Measurements from ENCODE around the gene FOXP3. TPM values are rescaled to one million over a fixed set of nuclear protein-coding genes. Genes with fewer than 3 reads are reported as not detected.

Gene FOXP3
- total and polyA plus RNA-seq, 2 donors (not counting 3 experiments of a cell fraction or from before 2014, with no cell fraction given) = 0.06 TPM; not detected in 1

- POLR2A ChIA-PET = no interaction called here
- Histone ChIP-seq H3K4me1 (ENCODE audit: control insufficient read depth, extremely low read depth, insufficient read depth, low read length) (no peaks in the 10 kb centered on the region), H3K27ac (ENCODE audit: insufficient read depth, low read depth, low read length) (no peak overlapping the region), H3K9ac (replicated peaks; ENCODE audit: extremely low read depth, insufficient read depth, low read length) (no peak overlapping the region), H3K27me3 (ENCODE audit: control insufficient read depth in 2 of 2, insufficient read depth in 2 of 2, low read length in 2 of 2) (no peaks in the 10 kb centered on the region), H3K9me1 (replicated peaks; ENCODE audit: control insufficient read depth, extremely low read depth, insufficient read depth, low read length) (no peaks in the 10 kb centered on the region), H3K9me3 (replicated peaks; ENCODE audit: control insufficient read depth, insufficient read depth, low read length) (no peaks in the 10 kb centered on the region), H3K4me2 (ENCODE audit: insufficient read depth, low read length) (no peak overlapping the region), H2AFZ (ENCODE audit: low read depth, low read length) (no peak overlapping the region), H3K79me2 (ENCODE audit: control insufficient read depth, insufficient read depth, low read length) (no peaks in the 10 kb centered on the region), H3K4me3 (replicated peaks in 1 of 3; ENCODE audit: insufficient read depth in 1 of 3, low read depth in 1 of 3, low read length in 3 of 3) (no peak overlapping the region), H4K20me1 (replicated peaks; ENCODE audit: control insufficient read depth, extremely low read depth, insufficient read depth, low read length) (no peaks in the 10 kb centered on the region), H3K36me3 (ENCODE audit: control insufficient read depth in 2 of 2, extremely low read depth in 1 of 2, insufficient read depth in 2 of 2, low read length in 2 of 2) (no peaks in the 10 kb centered on the region)
- BruUV-seq (replicated peaks) = no TSS peak
- DNase-seq (ENCODE audit: low read depth, low spot score) (no peak), FAIRE-seq (no peak)
- CTCF ChIA-PET = no interaction called here
- TF ChIP-seq FOS (IDR thresholded peaks at IDR 0.05; ENCODE audit: borderline replicate concordance, insufficient read depth, low read length) (no peak), POLR2AphosphoS5 (IDR thresholded peaks at IDR 0.05; ENCODE audit: insufficient read depth, low read depth, low read length) (no peak), MYC (IDR thresholded peaks at IDR 0.05; ENCODE audit: low read depth, low read length) (no peak), GATA2 (IDR thresholded peaks at IDR 0.05; ENCODE audit: insufficient read depth, insufficient read length, low read depth, low read length) (no peak), MAX (IDR thresholded peaks at IDR 0.05; ENCODE audit: insufficient read depth, insufficient read length) (no peak), EZH2 (IDR thresholded peaks at IDR 0.05; ENCODE audit: borderline replicate concordance, low read depth, low read length, severe bottlenecking) (no peak), POLR2A (IDR thresholded peaks at IDR 0.05; ENCODE audit: low read depth, low read length) (no peak), JUN (IDR thresholded peaks at IDR 0.05; ENCODE audit: borderline replicate concordance, insufficient read depth, insufficient read length, low read depth) (no peak), CTCF (IDR thresholded peaks at IDR 0.05; ENCODE audit: extremely low read depth in 1 of 2, insufficient read depth in 1 of 2, low read depth in 1 of 2, low read length in 2 of 2) (no peak)
- intact Hi-C loops (cut with micrococcal nuclease) (no loop called here), dilution Hi-C loops (cut with MboI; ENCODE audit: extremely low pct_ligation_motif_present, low sequenced_read_pairs) (no loop called here)
These were observed 52.3 kb downstream of the FOXP3 start for GRCh38 chrX:49212209-49212608.

All from endothelial cell of umbilical vein (primary cell).